Medulla oblongata (tissue), 1 donor: Measurements from ENCODE around the gene CCDC137.
"Not testable (repeated sequence)": the region's sequence is repeated elsewhere in the genome, so short reads cannot be mapped to it uniquely, and the experiment has no call there.

Source experiments
- DNase-seq: peaks from one replicate; pipeline ENCODE4 v3.0.0-alpha.2; 2015; ENCODE audit errors: extremely low spot score

The CCDC137 gene, protein sequence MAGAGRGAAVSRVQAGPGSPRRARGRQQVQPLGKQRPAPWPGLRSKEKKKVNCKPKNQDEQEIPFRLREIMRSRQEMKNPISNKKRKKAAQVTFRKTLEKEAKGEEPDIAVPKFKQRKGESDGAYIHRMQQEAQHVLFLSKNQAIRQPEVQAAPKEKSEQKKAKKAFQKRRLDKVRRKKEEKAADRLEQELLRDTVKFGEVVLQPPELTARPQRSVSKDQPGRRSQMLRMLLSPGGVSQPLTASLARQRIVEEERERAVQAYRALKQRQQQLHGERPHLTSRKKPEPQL

DNA sequence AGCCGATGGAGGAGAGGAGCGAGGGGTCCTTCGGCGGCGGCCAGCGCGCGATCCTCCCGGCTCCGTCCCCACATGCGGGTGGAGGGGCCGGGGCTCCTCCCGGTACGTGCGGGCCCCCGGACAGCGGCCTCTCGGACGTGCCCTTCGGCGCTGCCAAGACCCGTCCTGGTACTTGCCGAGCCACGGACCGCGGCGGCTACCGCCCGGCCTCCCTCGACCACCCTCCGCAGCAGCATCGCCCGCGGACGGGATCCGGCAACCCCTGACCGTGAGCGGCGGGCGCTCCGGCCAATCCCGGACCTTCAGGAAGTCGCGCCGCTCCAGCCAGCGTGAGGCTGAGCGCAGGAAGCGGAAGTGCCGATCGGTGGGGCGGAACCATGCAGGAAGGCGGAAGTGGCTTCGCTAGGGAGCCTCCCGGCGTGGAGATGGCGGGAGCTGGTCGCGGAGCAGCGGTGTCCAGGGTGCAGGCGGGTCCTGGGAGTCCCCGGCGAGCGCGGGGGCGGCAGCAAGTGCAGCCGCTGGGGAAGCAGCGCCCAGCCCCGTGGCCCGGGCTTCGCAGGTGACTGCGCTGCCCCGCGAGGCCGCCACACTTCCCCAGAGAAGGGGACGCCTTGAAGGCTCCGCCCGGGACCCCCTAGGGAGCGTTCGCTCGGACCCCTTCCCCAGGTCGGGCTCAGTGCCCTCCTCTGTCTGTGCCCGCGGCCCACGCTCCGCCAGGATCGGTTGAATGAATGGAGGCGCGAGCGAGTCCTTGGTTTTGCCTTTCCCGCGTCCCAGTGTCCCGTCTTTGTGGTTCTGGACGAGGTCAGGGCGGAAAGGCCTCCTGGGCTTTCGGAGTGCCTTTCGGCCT, at the start of gene CCDC137, which contains the start of gene OXLD1:
Gene CCDC137 (plus strand): TSS at position 396 of the 850 bp plus-strand sequence. CDS start 30 bp downstream, at position 426.
Gene OXLD1 (minus strand): TSS at position 264 of the 850 bp plus-strand sequence. CDS start 28 bp downstream, at position 236.
- peak; percentile 97 for DNase-seq

DNA sequence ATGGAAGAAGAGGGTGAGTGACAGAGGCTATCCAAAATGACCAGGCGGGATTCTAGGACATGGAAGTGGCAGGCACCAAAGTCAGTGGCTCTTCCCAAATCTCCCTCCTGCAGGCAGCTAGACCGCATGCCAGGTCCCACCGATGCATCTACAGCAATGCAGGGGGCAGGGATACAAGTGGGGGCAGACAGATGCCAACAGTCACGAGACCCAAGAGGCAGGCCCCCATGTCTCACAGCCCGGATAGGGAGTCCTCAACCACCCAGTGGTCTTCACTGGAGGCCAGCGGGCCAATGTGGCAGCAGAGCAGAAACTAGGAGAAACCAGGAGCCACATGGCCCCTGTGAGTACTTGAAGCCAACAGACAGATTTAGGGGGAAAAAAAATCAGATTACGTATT, 49.7 kb upstream of the CCDC137 start:
- DNase-seq, result no peak

DNA sequence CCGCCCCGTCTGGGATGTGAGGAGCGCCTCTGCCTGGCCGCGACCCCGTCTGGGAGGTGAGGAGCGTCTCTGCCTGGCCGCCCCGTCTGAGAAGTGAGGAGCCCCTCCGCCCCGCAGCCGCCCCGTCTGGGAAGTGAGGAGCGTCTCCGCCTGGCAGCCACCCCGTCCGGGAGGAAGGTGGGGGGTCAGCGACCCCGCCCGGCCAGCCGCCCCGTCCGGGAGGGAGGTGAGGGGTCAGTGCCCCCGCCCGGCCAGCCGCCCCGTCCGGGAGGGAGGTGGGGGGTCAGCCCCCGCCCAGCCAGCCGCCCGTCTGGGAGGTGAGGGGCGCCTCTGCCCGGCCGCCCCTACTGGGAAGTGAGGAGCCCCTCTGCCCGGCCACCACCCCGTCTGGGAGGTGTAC, 48.2 kb upstream of the CCDC137 start:
- not testable (repeated sequence) for DNase-seq

DNA sequence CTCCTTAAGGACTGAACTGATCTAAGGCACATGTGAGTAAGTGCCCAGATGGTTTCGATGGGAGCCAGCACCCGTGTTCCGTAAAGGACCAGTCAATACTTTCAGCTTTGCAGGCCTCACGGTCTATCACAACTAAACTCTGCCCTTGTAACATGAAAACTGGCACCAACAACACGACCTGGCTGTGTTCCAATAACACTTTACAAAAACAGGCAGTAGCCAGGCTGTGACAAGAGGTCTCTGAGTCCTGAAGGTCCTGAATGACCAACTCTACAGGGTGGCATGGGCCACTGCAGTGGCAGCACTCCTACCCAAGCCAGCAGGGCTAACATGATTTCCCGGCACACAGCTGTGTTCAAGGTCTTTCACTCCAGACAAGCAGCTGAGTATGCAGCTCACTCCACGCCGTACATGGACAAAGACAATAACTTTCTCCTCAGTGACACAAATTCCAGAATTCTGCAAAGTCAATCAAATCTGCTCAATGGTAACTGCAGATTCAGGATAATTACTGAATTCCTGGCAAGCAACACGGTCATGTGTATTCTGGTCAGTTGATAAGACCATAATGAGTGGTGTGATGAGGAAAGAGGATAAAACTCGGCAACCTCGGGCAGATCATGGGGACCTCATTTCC, 44.9 kb upstream of the CCDC137 start:
- peak; percentile 7 for DNase-seq

DNA sequence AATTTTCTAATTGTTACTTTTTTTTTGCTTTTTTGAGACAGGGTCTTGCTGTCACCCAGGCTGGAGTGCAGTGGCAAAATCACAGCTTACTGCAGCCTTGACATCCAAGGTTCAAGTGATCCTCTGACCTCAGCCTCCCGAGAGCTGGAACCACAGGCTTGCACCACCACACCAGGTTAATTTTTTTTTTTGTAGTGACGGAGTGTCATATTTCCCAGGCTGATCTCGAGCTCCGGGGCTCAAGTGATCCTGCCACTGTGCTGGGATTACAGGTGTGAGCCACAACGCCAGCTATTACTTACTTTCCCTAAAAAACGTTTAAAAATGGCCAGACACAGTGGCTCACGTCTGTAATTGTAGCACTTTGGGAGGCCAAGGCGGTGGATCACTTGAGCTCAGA, 36.3 kb upstream of the CCDC137 start:
- no peak for DNase-seq

DNA sequence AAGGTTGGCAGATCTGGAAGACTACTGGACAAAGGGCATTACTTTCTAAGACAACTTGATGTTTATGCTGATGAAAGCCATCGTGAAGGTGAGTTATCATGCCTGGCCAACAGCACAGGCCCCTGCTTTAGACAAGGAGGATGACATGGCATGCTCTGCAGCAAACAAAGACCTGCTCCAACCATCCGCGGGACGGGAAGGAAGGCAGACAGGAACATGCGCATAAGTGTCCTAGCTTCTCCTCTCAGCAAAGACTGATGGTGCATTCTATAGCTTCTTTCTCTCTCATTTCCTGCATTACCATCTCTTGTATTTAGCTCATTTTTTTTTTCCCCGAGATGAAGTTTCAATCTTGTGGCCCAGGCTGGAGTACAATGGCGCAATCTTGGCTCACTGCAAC, 35.1 kb upstream of the CCDC137 start:
- no peak for DNase-seq

DNA sequence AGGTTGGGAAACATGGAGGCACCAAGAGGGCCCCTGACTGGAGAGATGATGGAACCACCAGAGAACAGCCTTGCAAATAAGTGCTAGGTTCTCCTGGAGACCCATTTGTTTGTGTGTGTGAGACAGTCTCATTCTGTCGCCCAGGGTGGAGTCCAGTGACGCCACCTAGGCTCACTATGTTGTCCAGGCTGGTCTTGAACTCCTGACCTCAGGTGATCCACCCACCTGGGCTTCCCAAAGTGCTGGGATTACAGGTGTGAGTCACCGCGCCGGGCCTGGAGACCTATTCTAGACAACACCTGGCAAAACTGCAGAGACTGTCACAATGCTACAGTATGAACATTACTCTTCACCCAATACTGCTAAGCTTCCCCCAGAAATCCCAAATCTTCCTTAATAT, 31.1 kb upstream of the CCDC137 start:
- no peak for DNase-seq

DNA sequence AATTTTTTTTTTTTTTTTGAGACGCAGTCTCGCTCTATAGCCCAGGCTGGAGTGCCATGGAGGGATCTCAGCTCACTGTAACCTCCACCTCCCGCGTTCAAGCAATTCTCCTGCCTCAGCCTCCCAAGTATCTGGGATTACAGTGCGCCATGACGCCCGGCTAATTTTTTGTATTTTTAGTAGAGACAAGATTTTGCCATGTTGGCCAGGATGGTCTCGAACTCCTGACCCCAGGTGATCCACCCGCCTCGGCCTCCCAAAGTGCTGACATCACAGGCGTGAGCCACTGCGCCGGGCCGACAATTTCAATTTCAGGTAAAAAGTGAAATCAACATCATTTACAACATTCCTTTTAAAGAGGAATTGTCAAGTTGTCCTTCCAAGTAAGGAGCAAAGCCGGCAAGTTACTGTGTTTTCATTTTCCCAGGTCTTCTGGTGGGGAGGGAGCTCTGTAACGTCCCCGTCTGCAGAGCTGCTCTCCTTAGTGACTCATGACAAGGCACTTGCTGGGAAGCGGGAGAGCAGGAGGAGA, 30.5 kb upstream of the CCDC137 start:
- DNase-seq, result no peak

DNA sequence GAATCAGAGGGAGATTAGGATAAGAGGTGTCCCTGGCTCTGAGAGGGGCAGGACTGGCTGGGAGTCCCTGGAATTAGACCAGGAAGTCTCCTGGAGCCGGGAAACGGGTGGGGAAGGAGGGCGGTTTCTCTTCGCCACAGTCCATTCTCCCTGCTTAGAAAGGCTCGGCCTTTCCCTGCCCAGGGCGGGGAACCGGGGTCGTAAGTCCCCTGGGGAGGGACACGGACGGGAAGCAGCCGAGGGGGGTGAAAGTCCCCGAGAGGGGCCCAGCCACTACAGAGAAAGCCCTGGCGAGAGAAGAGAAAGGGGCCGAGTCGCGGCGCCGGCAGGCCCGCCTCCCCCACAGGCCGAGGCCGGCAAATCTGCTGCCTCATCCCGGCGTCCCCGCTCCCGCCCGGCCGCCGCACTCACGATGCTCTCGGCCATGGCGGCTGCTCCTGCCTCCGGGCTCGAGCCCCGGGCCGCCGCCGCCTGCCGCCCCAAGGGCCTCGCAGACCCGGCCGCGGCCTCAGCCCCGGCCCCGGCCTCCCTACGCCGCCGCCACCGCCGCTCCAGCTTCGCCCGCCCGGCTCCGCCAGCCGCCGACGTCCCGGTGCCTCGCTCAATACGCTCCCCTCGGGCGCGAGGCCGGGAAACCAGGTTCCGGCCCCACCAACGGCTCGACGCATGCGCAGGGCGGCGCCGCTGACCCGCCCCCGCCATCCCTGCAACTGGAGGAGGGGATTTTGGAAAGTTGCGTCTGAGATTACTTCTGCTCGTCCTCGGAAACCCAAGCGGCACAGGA, 29.8 kb upstream of the CCDC137 start, which contains the start of the genes NPLOC4 and TSPAN10:
Gene NPLOC4 (minus strand): TSS at position 608 of the 784 bp plus-strand sequence. CDS start 182 bp downstream, at position 426.
Gene TSPAN10 (plus strand): TSS at position 692 of the 784 bp plus-strand sequence. CDS start 5,217 bp downstream, outside the sequence.
- DNase-seq, result peak; percentile 81

DNA sequence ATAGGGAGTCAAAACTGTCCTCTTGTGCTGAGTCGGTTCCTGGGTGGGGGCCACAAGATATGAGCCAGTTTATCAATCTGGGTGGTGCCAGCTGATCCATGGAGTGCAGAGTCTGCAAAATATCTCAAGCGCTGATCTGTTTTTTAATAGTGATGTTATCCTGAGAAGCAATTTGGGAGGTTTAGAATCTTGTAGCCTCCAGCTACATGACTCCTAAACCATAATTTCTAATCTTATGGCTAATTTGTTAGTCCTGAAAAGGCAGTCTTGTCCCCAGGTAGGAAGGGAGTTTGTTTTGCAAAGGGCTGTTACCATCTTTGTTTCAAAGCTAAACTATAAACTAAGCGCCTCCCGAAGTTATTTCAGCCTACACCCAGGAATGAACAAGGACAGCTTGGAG, 27.9 kb upstream of the CCDC137 start:
- no peak for DNase-seq

DNA sequence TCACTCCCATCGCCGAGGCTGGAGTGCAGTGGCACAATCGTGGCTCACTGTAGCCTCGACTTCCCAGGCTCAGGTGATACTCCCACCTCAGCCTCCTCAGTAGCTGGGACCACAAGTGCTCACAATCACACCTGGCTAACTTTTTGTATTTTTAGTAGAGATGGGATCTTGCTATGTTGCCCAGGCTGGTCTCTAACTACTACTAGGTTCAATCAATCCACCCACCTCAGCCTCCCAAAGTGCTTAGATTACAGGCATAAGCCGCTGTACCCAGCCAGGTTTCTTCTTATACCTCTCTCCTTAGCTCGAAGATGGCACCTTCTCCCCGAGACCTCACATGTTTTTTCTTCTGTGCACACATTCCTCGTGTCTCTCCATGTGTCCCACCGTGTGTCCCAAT, 26.5 kb upstream of the CCDC137 start:
- DNase-seq, result no peak

DNA sequence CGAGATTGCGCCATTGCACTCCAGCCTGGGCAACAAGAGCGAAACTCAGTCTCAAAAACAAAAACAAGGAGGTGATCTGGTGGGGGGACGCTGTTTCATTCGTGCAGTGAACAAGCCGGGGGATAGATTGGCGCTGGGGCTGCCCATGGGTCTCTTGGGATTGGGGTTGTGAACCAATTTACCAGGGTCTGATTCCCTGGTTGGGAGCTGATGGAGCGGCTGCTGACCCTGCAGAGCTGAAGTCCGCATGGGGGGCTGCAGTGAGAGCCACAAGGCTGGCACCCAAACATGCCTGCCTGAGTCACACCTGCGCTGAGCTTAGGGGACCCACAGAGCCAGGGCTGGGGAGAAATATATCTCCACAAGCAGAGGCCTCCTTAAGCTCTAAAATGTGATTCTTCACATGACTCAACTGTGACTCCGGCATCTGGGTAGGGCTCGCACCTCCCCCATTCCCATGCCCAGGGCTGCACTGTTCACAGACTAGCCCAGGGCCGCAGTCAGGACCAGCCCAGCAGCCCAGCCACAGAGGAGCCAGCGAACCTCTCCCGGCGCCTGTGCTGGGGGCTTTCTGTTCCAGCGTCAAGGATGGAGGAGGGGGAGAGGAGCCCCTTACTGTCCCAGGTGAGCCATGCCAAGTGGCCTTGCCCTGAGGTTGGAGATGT, 24.6 kb upstream of the CCDC137 start:
- DNase-seq, result no peak

DNA sequence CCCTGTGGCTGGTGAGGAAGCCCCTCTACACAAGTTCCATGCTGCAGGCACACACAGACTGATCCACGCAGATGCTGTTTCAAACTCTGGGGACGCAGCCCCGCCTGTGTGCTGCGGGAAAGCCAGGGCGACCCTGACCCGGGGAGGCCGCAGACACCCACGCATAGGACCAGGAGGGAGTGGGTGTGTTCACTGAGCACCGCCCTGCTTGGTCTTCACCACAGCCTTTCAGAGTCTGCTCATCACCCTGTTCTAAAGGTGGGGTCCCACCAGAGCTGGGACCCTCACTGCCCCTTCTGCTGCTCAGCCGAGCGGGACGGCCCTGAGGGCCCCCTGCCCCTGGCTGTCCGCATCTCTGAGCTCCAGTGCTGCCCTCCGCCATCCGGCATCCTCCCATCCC, 22.0 kb upstream of the CCDC137 start:
- DNase-seq, result no peak

DNA sequence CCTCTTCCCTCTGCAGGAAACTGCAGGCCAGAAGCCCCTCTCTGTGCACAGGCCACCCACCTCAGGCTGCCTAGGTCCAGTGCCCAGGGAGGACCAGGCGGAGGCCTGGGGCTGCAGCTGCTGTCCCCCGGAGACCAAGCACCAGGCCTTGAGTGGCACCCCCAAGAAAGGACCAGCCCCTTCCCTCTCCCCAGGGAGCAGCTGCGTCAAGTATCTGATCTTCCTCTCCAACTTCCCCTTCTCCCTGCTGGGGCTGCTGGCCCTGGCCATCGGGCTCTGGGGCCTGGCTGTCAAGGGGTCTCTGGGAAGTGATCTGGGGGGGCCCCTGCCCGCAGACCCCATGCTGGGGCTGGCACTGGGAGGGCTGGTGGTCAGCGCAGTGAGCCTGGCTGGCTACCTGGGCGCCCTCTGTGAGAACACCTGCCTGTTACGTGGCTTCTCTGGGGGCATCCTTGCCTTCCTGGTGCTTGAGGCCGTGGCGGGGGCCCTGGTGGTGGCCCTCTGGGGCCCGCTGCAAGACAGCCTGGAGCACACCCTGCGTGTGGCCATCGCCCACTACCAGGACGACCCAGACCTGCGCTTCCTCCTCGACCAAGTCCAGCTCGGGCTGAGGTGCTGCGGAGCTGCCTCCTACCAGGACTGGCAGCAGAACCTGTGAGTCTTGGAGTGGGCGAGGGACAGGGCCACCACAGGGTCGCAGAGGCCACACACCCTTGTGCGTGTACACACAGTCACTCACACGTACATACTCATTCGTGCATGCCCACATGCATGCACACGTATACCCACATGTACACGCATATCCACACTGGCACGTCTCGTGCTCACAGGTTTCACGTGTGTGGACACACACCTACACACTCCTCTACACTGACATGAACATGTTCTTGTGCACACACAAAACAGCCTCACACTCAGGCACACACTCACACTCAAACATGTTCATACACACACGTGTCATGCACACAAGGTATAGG, 21.3 kb upstream of the CCDC137 start:
- DNase-seq, result no peak

DNA sequence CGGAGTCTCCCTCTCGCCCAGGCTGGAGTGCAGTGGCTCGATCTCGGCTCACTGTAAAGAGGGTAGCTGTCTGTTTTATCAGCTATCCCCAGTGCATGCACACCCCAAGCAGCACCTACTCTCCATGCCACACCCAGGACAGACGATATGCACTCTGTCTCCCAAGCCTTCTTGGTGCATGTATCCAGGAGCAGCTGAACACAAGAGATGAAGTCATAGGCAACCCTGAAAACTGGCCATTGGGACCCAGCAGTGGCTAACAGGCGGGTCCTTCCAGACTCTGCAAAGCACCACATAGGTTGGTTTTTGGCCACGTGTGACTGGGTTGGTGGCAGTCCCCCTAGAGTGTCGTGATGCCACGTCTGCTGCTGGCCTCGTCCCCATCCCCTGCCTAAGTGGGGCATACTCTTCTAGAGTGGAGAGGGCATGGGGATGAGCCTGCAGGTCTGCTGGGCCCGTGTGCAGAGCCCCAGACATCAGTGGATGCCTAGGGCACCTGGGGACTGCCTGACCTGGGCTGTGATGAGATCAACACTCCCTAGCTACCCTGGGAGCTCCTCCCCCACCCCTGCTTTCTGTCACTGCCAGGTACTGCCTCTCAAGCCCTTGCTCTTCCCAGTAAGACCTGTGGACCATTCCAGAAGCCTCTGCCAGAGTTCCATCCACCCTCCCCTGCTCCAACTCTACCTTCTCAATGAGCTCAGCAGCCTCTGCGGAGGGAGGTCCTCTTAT, 19.5 kb upstream of the CCDC137 start:
- no peak for DNase-seq

DNA sequence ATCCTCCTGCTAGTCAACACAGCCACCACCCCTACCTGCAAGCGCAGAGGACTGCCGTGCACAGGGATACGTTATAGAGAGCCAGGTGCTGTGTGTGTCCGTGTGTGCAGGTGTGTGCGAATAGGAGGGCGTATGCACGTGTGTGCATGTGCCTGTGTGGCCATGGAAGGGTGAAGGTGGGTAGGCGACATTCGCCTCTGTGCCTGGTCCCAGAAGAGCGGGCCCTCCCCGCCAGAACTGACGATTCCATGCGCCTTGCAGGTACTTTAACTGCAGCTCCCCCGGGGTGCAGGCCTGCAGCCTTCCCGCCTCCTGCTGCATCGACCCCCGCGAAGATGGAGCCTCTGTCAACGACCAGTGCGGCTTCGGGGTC, 18.9 kb upstream of the CCDC137 start:
- no peak for DNase-seq

DNA sequence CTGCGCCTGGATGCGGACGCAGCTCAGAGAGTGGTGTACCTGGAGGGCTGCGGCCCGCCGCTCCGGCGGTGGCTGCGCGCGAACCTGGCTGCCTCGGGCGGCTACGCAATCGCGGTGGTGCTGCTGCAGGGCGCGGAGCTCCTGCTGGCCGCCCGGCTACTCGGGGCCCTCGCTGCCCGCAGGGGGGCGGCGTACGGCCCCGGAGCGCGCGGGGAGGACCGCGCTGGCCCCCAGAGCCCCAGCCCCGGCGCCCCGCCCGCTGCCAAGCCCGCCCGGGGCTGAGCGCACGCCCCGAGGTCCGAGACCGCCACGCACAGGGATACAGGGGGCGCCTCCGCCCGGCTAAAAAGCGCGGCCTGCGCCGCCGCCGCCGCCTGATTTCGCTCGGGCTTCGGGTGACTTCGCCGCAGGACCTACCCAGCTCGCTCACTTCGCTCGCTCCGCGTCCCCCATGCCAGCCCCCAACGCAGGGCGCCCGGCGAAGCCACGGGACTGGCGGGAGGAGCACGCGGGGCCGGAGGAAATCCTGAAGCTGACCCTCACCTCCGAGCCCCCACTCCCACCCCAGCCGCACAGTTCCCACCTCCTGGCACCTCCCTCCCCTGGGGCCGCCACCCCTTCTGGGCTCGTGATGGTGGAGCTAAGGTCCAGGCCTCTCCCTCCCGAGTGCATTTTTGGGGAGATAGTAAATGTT, 18.4 kb upstream of the CCDC137 start:
- DNase-seq, result no peak

DNA sequence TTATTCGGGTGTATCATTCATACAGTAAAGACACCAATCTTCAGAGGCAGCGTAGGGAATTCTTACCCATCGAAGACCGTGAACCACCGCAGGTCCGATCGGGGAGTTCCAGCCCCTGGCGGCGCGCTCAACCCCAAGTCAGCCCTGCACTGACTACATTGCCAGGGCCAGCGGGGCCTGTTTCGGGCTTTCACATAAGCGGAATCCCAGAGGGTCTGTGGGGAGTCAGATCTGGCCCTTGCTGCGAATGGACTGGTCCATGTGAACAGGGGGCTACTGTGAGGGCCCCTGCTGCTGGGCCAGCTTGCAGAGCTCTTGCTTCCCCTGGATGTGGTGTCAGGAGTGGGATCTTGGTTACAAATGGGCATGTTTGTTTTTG, 17.8 kb upstream of the CCDC137 start:
- no peak for DNase-seq
